Esophagus squamous epithelium (tissue), 5 donors: Measurements from ENCODE around the gene RBX1. TPM values are rescaled to one million over a fixed set of nuclear protein-coding genes. Genes with fewer than 3 reads are reported as not detected.

Experiments
- DNase-seq: peaks from one replicate; lab custom pipeline; 2025; lab: John Stamatoyannopoulos, UW
- H3K27ac ChIP-seq, 4 donors: fragments of 200-600 bp; sonication (generic); one replicate each; pipeline ENCODE4 v1.5.1; 2016 to 2019; ENCODE audit warnings: mild to moderate bottlenecking in 1 of 4
- H3K27me3 ChIP-seq, 4 donors: fragments of 200-600 bp; sonication (generic); 1 replicate in 3 of 4; 2 replicates in 1 of 4; pipeline versions ENCODE4 v1.5.1 to v1.6.0; 2017 to 2021; ENCODE audit warnings: antibody characterized with exemption in 1 of 4
- H3K36me3 ChIP-seq, 3 donors: fragments of 200-600 bp; sonication (generic); one replicate each; pipeline ENCODE4 v1.5.1; 2016 to 2019
- H3K4me1 ChIP-seq, 3 donors: fragments of 200-600 bp; sonication (generic); one replicate each; pipeline ENCODE4 v1.5.1; 2017 to 2019
- H3K4me3 ChIP-seq, 4 donors: fragments of 200-600 bp; sonication (generic); 1 replicate in 3 of 4; 2 replicates in 1 of 4; pipeline ENCODE4 v1.5.1; 2016 to 2019; ENCODE audit warnings: mild to moderate bottlenecking in 2 of 4, moderate library complexity in 1 of 4
- H3K9me3 ChIP-seq, 3 donors: fragments of 200-600 bp; sonication (generic); one replicate each; pipeline ENCODE4 v1.5.1; 2016 to 2019
- POLR2A ChIP-seq, 4 donors: fragments of 450-650 bp; IDR thresholded peaks; one replicate each; pipeline ENCODE4 v1.6.1; 2017; ENCODE audit warnings: antibody characterized with exemption in 4 of 4, mild to moderate bottlenecking in 4 of 4, moderate library complexity in 3 of 4
- WGBS, 2 donors: methylation state at CpG; one replicate each; pipeline ENCODE4 v1.1.5; 2018; 5-methylcytosine and 5-hydroxymethylcytosine counted together
- intact Hi-C: fragments of 100-400 bp; cut with DNase I; formaldehyde crosslinking; loops from one replicate; pipeline ENCODE4 v1.15.0; 2022
- total RNA-seq, 4 donors: library from RNA; depleted of rRNA; stranded (reverse); fragments of >200 nt; gene quantifications; one replicate each; pipeline ENCODE4 v1.1.0, GENCODE V29; 2016
- TF ChIP-seq, protein P1 (sequence below), 6 experiments: fragments of 450-650 bp in 4 of 6; fragments of 200-600 bp in 2 of 6; sonication (generic) in 2 of 6; IDR thresholded peaks; one replicate each; pipeline ENCODE4 v1.5.1; 2016 to 2019; ENCODE audit warnings: antibody characterized with exemption in 6 of 6, mild to moderate bottlenecking in 4 of 6, moderate library complexity in 4 of 6
- donor health status: DM: yes; HTN: yes; CAD: no.

The RBX1 gene
- total RNA-seq, 4 donors from 2014 or later: 32.7 to 64.0 (median 52.4) TPM

DNA sequence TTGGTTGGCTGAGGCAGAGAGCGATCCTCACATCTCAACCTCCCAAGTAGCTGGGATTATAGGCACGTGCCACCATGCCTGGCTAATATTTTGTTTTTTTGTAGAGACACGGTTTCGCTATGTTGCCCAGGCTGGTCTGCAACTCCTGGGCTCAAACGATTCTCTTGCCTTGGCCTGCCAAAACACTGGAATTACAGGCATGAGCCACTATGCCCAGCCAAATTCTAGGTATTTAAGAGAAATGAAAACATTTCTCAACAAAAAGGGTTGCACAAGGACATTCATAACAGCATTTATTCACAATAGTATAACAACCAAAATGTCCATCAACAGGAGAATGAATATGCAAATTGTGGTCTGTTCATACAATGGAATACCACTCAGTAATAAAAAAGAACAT lies 31.7 kb upstream of the RBX1 start:
- H3K4me1 ChIP-seq: peaks cover 0 to 5% (median 3%) of the 10 kb centered on the region in 3 donors
- no peaks in the 10 kb centered on the region for H3K27me3 ChIP-seq
- WGBS, 2 donors: 56 to 61% methylated on average over 5 of the region's 5 CpGs
- TF ChIP-seq, protein P1, sequence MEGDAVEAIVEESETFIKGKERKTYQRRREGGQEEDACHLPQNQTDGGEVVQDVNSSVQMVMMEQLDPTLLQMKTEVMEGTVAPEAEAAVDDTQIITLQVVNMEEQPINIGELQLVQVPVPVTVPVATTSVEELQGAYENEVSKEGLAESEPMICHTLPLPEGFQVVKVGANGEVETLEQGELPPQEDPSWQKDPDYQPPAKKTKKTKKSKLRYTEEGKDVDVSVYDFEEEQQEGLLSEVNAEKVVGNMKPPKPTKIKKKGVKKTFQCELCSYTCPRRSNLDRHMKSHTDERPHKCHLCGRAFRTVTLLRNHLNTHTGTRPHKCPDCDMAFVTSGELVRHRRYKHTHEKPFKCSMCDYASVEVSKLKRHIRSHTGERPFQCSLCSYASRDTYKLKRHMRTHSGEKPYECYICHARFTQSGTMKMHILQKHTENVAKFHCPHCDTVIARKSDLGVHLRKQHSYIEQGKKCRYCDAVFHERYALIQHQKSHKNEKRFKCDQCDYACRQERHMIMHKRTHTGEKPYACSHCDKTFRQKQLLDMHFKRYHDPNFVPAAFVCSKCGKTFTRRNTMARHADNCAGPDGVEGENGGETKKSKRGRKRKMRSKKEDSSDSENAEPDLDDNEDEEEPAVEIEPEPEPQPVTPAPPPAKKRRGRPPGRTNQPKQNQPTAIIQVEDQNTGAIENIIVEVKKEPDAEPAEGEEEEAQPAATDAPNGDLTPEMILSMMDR (IDR thresholded peaks at IDR 0.05): no peak
- TF ChIP-seq POLR2A (IDR thresholded peaks at IDR 0.05): no peak
- peaks cover 0 to 92% (median 6%) of the 10 kb centered on the region in 3 donors for H3K36me3 ChIP-seq
- H3K9me3 ChIP-seq: no peaks in the 10 kb centered on the region
- H3K27ac ChIP-seq: no peak overlapping the region
- no peak overlapping the region for H3K4me3 ChIP-seq
- intact Hi-C loops: no loop called here
- DNase-seq: no peak

DNA sequence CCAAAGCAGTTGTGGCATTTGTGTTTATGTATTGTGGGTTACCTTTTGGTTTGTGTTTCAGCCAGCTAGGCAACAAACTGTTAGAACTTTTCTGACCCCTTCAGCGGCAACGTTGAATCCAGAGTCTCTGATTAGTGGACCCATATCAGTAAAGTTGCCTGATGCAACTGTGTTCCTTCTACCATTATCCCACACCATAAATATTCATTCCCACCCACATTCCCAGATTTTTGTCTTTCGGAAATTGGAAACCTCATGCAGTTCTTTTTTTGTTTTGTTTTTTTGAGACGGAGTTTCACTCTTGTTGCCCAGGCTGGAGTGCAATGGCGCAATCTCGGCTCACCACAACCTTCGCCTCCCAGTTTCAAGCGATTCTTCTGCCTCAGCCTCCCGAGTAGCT lies 30.7 kb upstream of the RBX1 start:
- WGBS, 2 donors: 80 to 93% methylated on average over 9 of the region's 9 CpGs
- no peak overlapping the region for H3K4me3 ChIP-seq
- intact Hi-C loops: no loop called here
- no peak overlapping the region for H3K27ac ChIP-seq
- H3K4me1 ChIP-seq: peaks cover 0 to 5% (median 3%) of the 10 kb centered on the region in 3 donors
- TF ChIP-seq POLR2A (IDR thresholded peaks at IDR 0.05): no peak
- TF ChIP-seq, protein P1 (IDR thresholded peaks at IDR 0.05): no peak
- no peaks in the 10 kb centered on the region for H3K9me3 ChIP-seq
- peaks cover 0 to 92% (median under 1%) of the 10 kb centered on the region in 3 donors for H3K36me3 ChIP-seq
- no peaks in the 10 kb centered on the region for H3K27me3 ChIP-seq
- no peak for DNase-seq

DNA sequence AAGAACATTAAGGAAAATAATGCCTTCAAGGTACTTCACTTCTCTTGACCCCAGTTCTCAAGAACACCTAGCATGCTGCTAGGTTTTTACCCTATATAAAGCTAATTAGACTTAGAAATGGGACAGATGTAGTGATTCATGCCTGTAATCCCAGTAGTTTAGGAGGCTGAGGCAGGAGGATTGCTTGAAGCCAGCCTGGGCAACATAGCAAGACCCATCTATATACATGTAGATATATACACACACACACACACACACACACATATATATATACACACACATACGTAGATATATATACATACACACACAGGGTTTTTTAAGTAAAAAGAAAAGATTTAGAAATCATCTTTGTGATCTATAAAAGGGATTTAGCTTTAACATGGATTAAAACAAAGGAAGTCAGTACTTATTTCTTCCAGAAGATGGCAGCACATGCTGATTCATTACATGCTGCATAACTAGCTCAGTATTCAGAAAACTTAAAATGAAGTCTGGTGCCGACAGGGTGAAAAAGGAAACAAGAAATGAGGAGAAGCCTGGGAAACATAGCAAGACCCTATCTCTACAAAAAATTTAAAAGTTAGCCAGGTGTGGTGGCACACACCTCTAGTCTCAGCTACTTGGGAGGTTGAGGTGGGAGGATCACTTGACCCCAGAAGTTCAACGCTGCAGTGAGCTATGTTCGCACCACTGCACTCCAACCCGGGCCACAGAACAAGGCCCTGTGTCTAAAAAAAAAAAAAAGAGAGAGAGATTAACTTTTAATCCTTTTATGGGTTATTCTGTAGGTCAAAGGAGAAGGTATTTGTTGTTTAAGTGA lies 28.5 kb upstream of the RBX1 start:
- DNase-seq: no peak
- intact Hi-C loops: no loop called here
- TF ChIP-seq POLR2A (IDR thresholded peaks at IDR 0.05): no peak
- TF ChIP-seq, protein P1 (IDR thresholded peaks at IDR 0.05): peak; percentile 68 to 90 (median 79)
- WGBS, 2 donors: 43 to 51% methylated on average over 5 of the region's 5 CpGs
- Histone ChIP-seq H3K27me3 (no peaks in the 10 kb centered on the region), H3K4me1 (peaks cover 0 to 5% (median 3%) of the 10 kb centered on the region in 3 donors), H3K27ac (no peak overlapping the region), H3K4me3 (peak overlapping the region in 1 of 4 donors; percentile 19), H3K36me3 (peaks cover 0 to 92% (median 10%) of the 10 kb centered on the region in 3 donors), H3K9me3 (no peaks in the 10 kb centered on the region)

DNA sequence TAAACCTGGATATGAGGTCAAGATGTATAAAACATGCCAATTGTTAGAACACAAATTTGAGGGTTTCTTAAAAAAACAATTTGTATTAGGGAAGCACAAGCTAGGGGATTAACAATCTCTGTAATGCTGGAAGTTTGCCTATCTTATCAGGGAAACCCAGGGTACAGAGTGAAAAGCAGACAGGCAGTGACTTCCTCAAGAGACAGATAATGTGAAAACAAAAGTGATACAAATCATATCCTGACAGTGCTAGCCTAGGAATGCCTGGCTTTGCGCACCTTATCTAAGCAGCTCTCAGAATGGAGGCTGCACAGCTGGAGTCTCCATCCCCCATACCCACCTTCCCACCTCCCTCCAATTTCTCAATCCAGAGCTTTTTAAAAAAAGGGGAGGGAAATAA lies 22.5 kb upstream of the RBX1 start:
- no peak for TF ChIP-seq POLR2A (IDR thresholded peaks at IDR 0.05)
- TF ChIP-seq, protein P1 (IDR thresholded peaks at IDR 0.05): no peak
- Histone ChIP-seq H3K27ac (no peak overlapping the region), H3K27me3 (no peaks in the 10 kb centered on the region), H3K4me1 (no peaks in the 10 kb centered on the region), H3K9me3 (no peaks in the 10 kb centered on the region), H3K4me3 (no peak overlapping the region), H3K36me3 (peaks cover 0 to 94% (median 10%) of the 10 kb centered on the region in 3 donors)
- WGBS, 2 donors: 78 to 100% methylated on average over 1 of the region's 1 CpG
- intact Hi-C loops: no loop called here
- no peak for DNase-seq

DNA sequence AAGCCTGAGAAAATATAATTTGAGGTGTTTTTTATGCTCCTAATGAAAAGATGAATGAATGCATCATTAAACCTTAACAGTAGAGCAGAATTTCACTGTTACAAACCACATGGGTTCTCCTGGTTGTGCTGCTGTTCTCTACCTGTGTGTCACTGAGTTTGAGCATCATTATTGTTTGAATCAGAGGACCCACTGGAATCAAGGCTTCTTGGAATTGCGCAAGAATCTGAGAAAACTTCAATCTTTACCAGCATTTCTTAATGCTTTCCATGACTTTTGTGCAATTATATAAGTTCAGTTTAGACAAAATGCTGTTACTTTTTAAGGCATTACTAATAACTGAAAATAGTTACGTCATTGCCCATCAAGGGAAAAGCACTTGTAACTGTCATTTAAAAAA lies 18.8 kb upstream of the RBX1 start:
- TF ChIP-seq, protein P1 (IDR thresholded peaks at IDR 0.05): no peak
- no peak for TF ChIP-seq POLR2A (IDR thresholded peaks at IDR 0.05)
- H3K27me3 ChIP-seq: no peaks in the 10 kb centered on the region
- no peak overlapping the region for H3K27ac ChIP-seq
- H3K4me1 ChIP-seq: no peaks in the 10 kb centered on the region
- intact Hi-C loops: no loop called here
- 84 to 96% methylated on average over 2 of the region's 2 CpGs for WGBS, 2 donors
- H3K9me3 ChIP-seq: no peaks in the 10 kb centered on the region
- DNase-seq: no peak
- peaks cover 0 to 65% (median 0%) of the 10 kb centered on the region in 3 donors for H3K36me3 ChIP-seq
- no peak overlapping the region for H3K4me3 ChIP-seq
